ENCODE data around the gene TNFRSF12A.

TNFRSF12A gene

GRCh38 chr16:3009568-3010390 is 10.4 kb upstream of the TNFRSF12A start:
- DNase-seq (ENCODE audit: low read depth, low spot score): no peak
- no peak overlapping the region for H3K4me3 ChIP-seq (ENCODE audit: low read depth, low read length)
- in situ Hi-C loops (cut with HindIII; ENCODE audit: low sequenced_read_pairs): no loop called here
- TF ChIP-seq, protein P1, sequence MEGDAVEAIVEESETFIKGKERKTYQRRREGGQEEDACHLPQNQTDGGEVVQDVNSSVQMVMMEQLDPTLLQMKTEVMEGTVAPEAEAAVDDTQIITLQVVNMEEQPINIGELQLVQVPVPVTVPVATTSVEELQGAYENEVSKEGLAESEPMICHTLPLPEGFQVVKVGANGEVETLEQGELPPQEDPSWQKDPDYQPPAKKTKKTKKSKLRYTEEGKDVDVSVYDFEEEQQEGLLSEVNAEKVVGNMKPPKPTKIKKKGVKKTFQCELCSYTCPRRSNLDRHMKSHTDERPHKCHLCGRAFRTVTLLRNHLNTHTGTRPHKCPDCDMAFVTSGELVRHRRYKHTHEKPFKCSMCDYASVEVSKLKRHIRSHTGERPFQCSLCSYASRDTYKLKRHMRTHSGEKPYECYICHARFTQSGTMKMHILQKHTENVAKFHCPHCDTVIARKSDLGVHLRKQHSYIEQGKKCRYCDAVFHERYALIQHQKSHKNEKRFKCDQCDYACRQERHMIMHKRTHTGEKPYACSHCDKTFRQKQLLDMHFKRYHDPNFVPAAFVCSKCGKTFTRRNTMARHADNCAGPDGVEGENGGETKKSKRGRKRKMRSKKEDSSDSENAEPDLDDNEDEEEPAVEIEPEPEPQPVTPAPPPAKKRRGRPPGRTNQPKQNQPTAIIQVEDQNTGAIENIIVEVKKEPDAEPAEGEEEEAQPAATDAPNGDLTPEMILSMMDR (IDR thresholded peaks at IDR 0.05; ENCODE audit: low read depth, low read length): no peak

- H3K4me3 ChIP-seq (ENCODE audit: low read depth, low read length): no peak overlapping the region
- TF ChIP-seq, protein P1 (IDR thresholded peaks at IDR 0.05; ENCODE audit: low read depth, low read length): no peak
- in situ Hi-C loops (cut with HindIII; ENCODE audit: low sequenced_read_pairs): no loop called here
- DNase-seq (ENCODE audit: low read depth, low spot score): no peak
Observed at GRCh38 chr16:3010510-3010909, 9.7 kb upstream of the TNFRSF12A start.

- DNase-seq (ENCODE audit: low read depth, low spot score): no peak
- in situ Hi-C loops (cut with HindIII; ENCODE audit: low sequenced_read_pairs): no loop called here
- no peak overlapping the region for H3K4me3 ChIP-seq (ENCODE audit: low read depth, low read length)
- TF ChIP-seq, protein P1 (IDR thresholded peaks at IDR 0.05; ENCODE audit: low read depth, low read length): no peak
Observed at GRCh38 chr16:3012246-3012645, 7.9 kb upstream of the TNFRSF12A start.

DNA sequence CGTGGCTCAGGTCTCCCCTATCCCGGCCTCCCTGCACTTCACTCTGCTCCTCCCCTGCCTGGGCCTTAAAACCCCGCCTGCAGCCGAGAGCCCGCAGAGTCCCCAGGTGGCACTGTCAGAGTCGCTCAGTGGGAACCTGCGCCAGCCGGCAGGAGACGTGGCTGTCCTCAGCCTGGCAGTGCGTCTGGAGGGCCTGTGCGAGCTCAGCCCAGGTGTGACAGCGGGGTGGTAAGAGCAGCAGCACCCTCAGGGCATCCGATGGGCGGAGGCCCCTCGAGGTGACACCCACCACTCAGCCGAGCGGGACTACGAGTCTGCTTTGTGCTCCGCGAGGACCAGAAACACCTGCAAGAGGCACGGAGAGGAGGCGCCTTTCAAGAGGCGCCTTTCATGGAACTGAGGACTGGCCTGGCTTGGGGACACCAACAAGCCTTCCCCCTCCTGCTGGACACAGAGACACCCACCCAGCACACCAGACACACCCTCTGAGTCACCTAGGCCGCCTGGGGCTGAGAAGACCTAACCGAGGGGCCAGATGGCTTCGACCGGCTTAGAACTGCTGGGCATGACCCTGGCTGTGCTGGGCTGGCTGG is 7.2 kb upstream of the TNFRSF12A start, which contains the start of gene CLDN9:
TSS of gene CLDN9 (plus strand) at position 96 of the 593 bp plus-strand sequence. CDS start at position 536, 440 bp downstream.
- DNase-seq (ENCODE audit: low read depth, low spot score): no peak
- TF ChIP-seq, protein P1 (IDR thresholded peaks at IDR 0.05; ENCODE audit: low read depth, low read length): no peak
- in situ Hi-C loops (cut with HindIII; ENCODE audit: low sequenced_read_pairs): no loop called here
- H3K4me3 ChIP-seq (ENCODE audit: low read depth, low read length): no peak within 1 kb of the TSS

DNA sequence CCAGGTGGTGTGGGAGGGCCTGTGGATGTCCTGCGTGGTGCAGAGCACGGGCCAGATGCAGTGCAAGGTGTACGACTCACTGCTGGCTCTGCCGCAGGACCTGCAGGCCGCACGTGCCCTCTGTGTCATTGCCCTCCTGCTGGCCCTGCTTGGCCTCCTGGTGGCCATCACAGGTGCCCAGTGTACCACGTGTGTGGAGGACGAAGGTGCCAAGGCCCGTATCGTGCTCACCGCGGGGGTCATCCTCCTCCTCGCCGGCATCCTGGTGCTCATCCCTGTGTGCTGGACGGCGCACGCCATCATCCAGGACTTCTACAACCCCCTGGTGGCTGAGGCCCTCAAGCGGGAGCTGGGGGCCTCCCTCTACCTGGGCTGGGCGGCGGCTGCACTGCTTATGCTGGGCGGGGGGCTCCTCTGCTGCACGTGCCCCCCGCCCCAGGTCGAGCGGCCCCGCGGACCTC is 6.6 kb upstream of the TNFRSF12A start:
- TF ChIP-seq, protein P1 (IDR thresholded peaks at IDR 0.05; ENCODE audit: low read depth, low read length): no peak
- in situ Hi-C loops (cut with HindIII; ENCODE audit: low sequenced_read_pairs): no loop called here
- DNase-seq (ENCODE audit: low read depth, low spot score): no peak
- H3K4me3 ChIP-seq (ENCODE audit: low read depth, low read length): no peak overlapping the region

DNA sequence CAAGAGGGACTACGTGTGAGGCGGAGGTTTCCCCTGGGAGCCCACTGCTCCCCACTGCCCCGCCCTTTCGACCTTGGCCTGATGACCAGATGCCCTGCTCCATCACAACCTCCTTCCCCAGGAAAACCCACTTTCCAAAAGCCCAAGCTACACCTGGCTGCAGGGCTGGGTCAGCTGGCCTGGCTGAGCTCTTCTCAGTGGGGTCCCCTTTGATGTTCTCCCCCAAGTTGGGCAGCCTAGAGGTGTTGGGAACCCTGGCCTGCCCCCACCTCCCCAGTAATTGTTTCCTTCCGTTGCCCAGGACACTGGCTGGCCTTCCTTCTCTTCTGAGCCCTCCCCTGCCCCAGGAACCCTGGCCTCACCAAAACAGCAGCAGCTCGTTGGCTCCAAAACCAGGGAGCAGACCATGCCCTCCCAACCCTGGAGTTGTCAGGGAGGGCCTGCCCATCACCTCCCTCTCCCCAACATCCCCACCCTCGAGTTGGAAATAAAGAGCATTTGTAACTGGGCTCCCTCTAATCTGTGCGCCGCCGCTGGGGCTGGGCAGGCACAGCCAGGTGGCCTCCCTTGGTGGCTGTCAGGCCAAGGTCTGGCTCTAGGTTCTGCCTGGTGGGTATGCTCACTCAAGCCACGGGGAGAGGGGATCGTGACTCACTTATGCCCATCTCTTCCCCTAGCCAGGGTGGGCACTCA is 6.0 kb upstream of the TNFRSF12A start:
- in situ Hi-C loops (cut with HindIII; ENCODE audit: low sequenced_read_pairs): no loop called here
- no peak overlapping the region for H3K4me3 ChIP-seq (ENCODE audit: low read depth, low read length)
- TF ChIP-seq, protein P1 (IDR thresholded peaks at IDR 0.05; ENCODE audit: low read depth, low read length): no peak
- DNase-seq (ENCODE audit: low read depth, low spot score): no peak
